HCT116 (cell line): ENCODE results near the gene AGER. TPM values are rescaled to one million over a fixed set of nuclear protein-coding genes. Genes with fewer than 3 reads are reported as not detected.
A peak's percentile ranks its signal among the peaks of the same experiment; 100 is the strongest.

Source experiments
- ATAC-seq: fragments of 200-7000 bp; cut with Tn5 transposase; 2 replicates; pipeline ENCODE4 v1.9.1; 2020; ENCODE audit warnings: mild to moderate bottlenecking, moderate library complexity
- BruUV-seq: library from RNA; stranded (reverse); fragments of 400-500 nt; replicated peaks from 2 replicates; lab custom pipeline; 2021; lab: Mats Ljungman, UMichigan
- CTCF ChIA-PET: fragments of 300-600 bp; sonication (Branson Sonifier 250); formaldehyde crosslinking; loops from one replicate; lab custom pipeline; 2021; ENCODE audit warnings: antibody characterized with exemption; lab: Charles Lee
- POLR2A ChIA-PET: fragments of 300-600, 350-600 bp; sonication (Branson Sonifier 250); formaldehyde crosslinking; loops from one replicate; lab custom pipeline; 2021; ENCODE audit warnings: antibody characterized with exemption; lab: Charles Lee
- RAD21 ChIA-PET, 2 experiments: fragments of 300-600 bp; sonication (Branson Sonifier 250); formaldehyde crosslinking; loops; one replicate each; lab custom pipeline; 2023; ENCODE audit warnings: low total read pairs in 2 of 2; ENCODE audit not compliant: uncharacterized antibody in 2 of 2, unreplicated experiment in 2 of 2, low non-redundant PET in 1 of 2; lab: Charles Lee
- DNase-seq: peaks from one replicate; pipeline ENCODE4 v3.0.0-alpha.2; 2010; ENCODE audit warnings: low read depth, low spot score
- H2AFZ ChIP-seq: fragments of 200-600 bp; shearing (Covaris generic), sonication (generic); 2 replicates; pipeline ENCODE4 v1.6.1; 2017; ENCODE audit warnings: low read depth, mixed run types, mixed read lengths, antibody characterized with exemption, low read length; ENCODE audit not compliant: poor library complexity, severe bottlenecking
- H3K27ac ChIP-seq: 2 replicates; pipeline ENCODE4 v1.5.1; 2012; ENCODE audit warnings: low read depth, low read length
- H3K27me3 ChIP-seq: fragments of 200-600 bp; sonication (generic); 2 replicates; pipeline ENCODE4 v1.6.1; 2016; ENCODE audit warnings: mixed run types, low read length, mixed read lengths; ENCODE audit not compliant: insufficient read depth
- H3K36me3 ChIP-seq, 2 experiments: fragments of 200-500 bp in 1 of 2; fragments of 200-600 bp in 1 of 2; sonication (Bioruptor generic) in 1 of 2; sonication (generic) in 1 of 2; 2 replicates each; pipeline versions ENCODE4 v1.5.1 to v1.6.1; 2014 to 2016; ENCODE audit warnings: low read length in 2 of 2, inconsistent platforms in 1 of 2, mixed read lengths in 1 of 2, mixed run types in 1 of 2; ENCODE audit not compliant: insufficient read depth in 2 of 2, control insufficient read depth in 1 of 2
- H3K4me1 ChIP-seq, 2 experiments: fragments of 200-600 bp in 1 of 2; sonication (generic) in 1 of 2; 2 replicates each; pipeline versions ENCODE4 v1.5.1 to v1.6.1; 2012 to 2017; ENCODE audit warnings: low read length in 2 of 2, inconsistent platforms in 1 of 2, mild to moderate bottlenecking in 1 of 2, mixed read lengths in 1 of 2, mixed run types in 1 of 2, moderate library complexity in 1 of 2; ENCODE audit not compliant: insufficient read depth in 2 of 2, control insufficient read depth in 1 of 2
- H3K4me2 ChIP-seq: fragments of 200-600 bp; sonication (generic); 2 replicates; pipeline ENCODE4 v1.6.1; 2017; ENCODE audit warnings: mixed run types, low read length, mixed read lengths
- H3K4me3 ChIP-seq, 2 experiments: fragments of 200-600 bp in 1 of 2; sonication (generic) in 1 of 2; replicated peaks in 1 of 2; 2 replicates each; pipeline ENCODE4 v1.5.1; 2011 to 2016; ENCODE audit warnings: low read length in 2 of 2, control low read depth in 1 of 2, low read depth in 1 of 2, mild to moderate bottlenecking in 1 of 2, mixed read lengths in 1 of 2, mixed run types in 1 of 2
- H3K79me2 ChIP-seq: fragments of 200-600 bp; sonication (generic); 2 replicates; pipeline ENCODE4 v1.6.1; 2017; ENCODE audit warnings: mild to moderate bottlenecking, mixed run types, low read length, moderate library complexity, mixed read lengths; ENCODE audit not compliant: insufficient read depth
- H3K9ac ChIP-seq: fragments of 200-600 bp; sonication (generic); 2 replicates; pipeline ENCODE4 v1.6.1; 2016; ENCODE audit warnings: low read length, mixed read lengths
- H3K9me2 ChIP-seq: fragments of 200-600 bp; sonication (generic), shearing (Covaris generic); 2 replicates; pipeline ENCODE4 v1.6.1; 2017; ENCODE audit warnings: mixed run types, mild to moderate bottlenecking, moderate library complexity; ENCODE audit not compliant: insufficient read depth
- H3K9me3 ChIP-seq, 2 experiments: fragments of 200-500 bp in 1 of 2; fragments of 200-600 bp in 1 of 2; sonication (Bioruptor generic) in 1 of 2; sonication (generic) in 1 of 2; 2 replicates each; pipeline ENCODE4 v1.6.1; 2014 to 2017; ENCODE audit warnings: low read length in 2 of 2, mixed read lengths in 2 of 2, inconsistent platforms in 1 of 2, low read depth in 1 of 2, mild to moderate bottlenecking in 1 of 2, mixed run types in 1 of 2, moderate library complexity in 1 of 2; ENCODE audit not compliant: control insufficient read depth in 1 of 2, insufficient read depth in 1 of 2
- H4K20me1 ChIP-seq: fragments of 200-600 bp; sonication (generic), shearing (Covaris generic); 2 replicates; pipeline ENCODE4 v1.6.1; 2017; ENCODE audit warnings: mixed run types, mild to moderate bottlenecking, moderate library complexity; ENCODE audit not compliant: insufficient read depth
- CTCF ChIP-seq, 3 experiments: fragments of 200-600 bp in 1 of 3; sonication (generic) in 1 of 3; IDR thresholded peaks in 2 of 3; conservative IDR thresholded peaks in 1 of 3; 2 replicates each; pipeline ENCODE4 v1.5.1; 2012 to 2017; ENCODE audit warnings: low read depth in 2 of 3, low read length in 2 of 3, antibody characterized with exemption in 1 of 3, borderline replicate concordance in 1 of 3, control low read depth in 1 of 3, mild to moderate bottlenecking in 1 of 3, mixed read lengths in 1 of 3, mixed run types in 1 of 3, moderate library complexity in 1 of 3; ENCODE audit not compliant: insufficient read depth in 1 of 3
- REST ChIP-seq: IDR thresholded peaks from 2 replicates; pipeline ENCODE4 v1.6.1; 2012; ENCODE audit warnings: low read depth
- SRF ChIP-seq: IDR thresholded peaks from 2 replicates; pipeline ENCODE4 v1.6.1; 2012; ENCODE audit warnings: low read depth
- ZBTB33 ChIP-seq: IDR thresholded peaks from 2 replicates; pipeline ENCODE4 v1.6.1; 2011; ENCODE audit warnings: mild to moderate bottlenecking, low read length, moderate library complexity; ENCODE audit not compliant: insufficient replicate concordance; ENCODE audit errors: extremely low read depth
- intact Hi-C: fragments of 100-400 bp; cut with micrococcal nuclease; formaldehyde crosslinking; loops from 2 replicates; pipeline ENCODE4 v1.10.0; 2022
- total RNA-seq: library from RNA; stranded (reverse); gene quantifications from one replicate; pipeline ENCODE4 v1.2.1, GENCODE V29; 2021; ENCODE audit not compliant: unreplicated experiment

Gene AGER
- total RNA-seq, 1 experiment from 2014 or later = 22.6 TPM

- no peak overlapping the region for H3K9ac ChIP-seq
- H3K27ac ChIP-seq = no peak overlapping the region
- H3K4me1 ChIP-seq = peaks cover 3 to 11% of the 10 kb centered on the region in 2 experiments; a peak in 3 of 4 replicates
- no peak overlapping the region for H2AFZ ChIP-seq
- ATAC-seq = no peak
- no peak overlapping the region for H3K4me3 ChIP-seq
- ChIA-PET RAD21 (no interaction called here), POLR2A (no interaction called here), CTCF (no interaction called here)
- intact Hi-C loops = no loop called here
- no peak for DNase-seq
- H3K9me3 ChIP-seq = no peaks in the 10 kb centered on the region
- no peaks in the 10 kb centered on the region for H3K27me3 ChIP-seq
- no peaks in the 10 kb centered on the region for H3K9me2 ChIP-seq
- BruUV-seq = TSS peak; percentile 60
- no peak overlapping the region for H3K4me2 ChIP-seq
- H3K79me2 ChIP-seq = no peaks in the 10 kb centered on the region; the same call in 1 of the 2 replicates
- H3K36me3 ChIP-seq = peaks cover 4 to 15% of the 10 kb centered on the region in 2 experiments; a peak in 3 of 4 replicates
- no peaks in the 10 kb centered on the region for H4K20me1 ChIP-seq
- no peak for TF ChIP-seq ZBTB33
- no peak for TF ChIP-seq CTCF (IDR thresholded peaks at IDR 0.05 in 2 of 3, conservative IDR thresholded peaks at IDR 0.05 in 1 of 3; ENCODE audit: borderline replicate concordance in 1 of 3, insufficient read depth in 1 of 3, low read depth in 2 of 3, low read length in 2 of 3)
- TF ChIP-seq SRF = no peak
- no peak for TF ChIP-seq REST
Observed at GRCh38 chr6:32168350-32168749, 15.7 kb downstream of the AGER start.
